SK-N-SH treated with all-trans-retinoic acid at 6 μM for 48 hours (cell line): ENCODE data around the gene IQCK.

Experiments used
- ARNTL ChIP-seq: fragments of 450-650 bp; formaldehyde crosslinking; IDR thresholded peaks from 2 replicates; pipeline ENCODE4 v1.5.0; 2020; ENCODE audit warnings: low read depth, mild to moderate bottlenecking, moderate library complexity, borderline replicate concordance
- PPARA ChIP-seq: fragments of 250-450 bp; sonication (Bioruptor Pico); IDR thresholded peaks from 2 replicates; pipeline ENCODE4 v1.5.0; 2020; ENCODE audit warnings: mild to moderate bottlenecking, borderline replicate concordance
- ZNF8 ChIP-seq: fragments of 450-650 bp; formaldehyde crosslinking; IDR thresholded peaks from 2 replicates; pipeline ENCODE4 v1.5.0; 2020; ENCODE audit warnings: mild to moderate bottlenecking, moderate library complexity

- no peak for TF ChIP-seq PPARA (CRISPR knock-in tag)
- TF ChIP-seq ZNF8 = no peak
- TF ChIP-seq ARNTL (CRISPR knock-in tag) = no peak
These were observed 48.9 kb downstream of the IQCK start for GRCh38 chr16:19766988-19767387.
